Gastroesophageal sphincter (tissue), 4 donors: ENCODE data around the gene OAS1. TPM values are rescaled to one million over a fixed set of nuclear protein-coding genes. Genes with fewer than 3 reads are reported as not detected.

Experiments
- ATAC-seq: fragments of 150-250 bp; one replicate; pipeline ENCODE4 v1.9.1; 2016; ENCODE audit warnings: mild to moderate bottlenecking, moderate library complexity
- H3K27ac ChIP-seq, 4 donors: fragments of 200-600 bp; sonication (generic) in 3 of 4; 1 replicate in 3 of 4; 2 replicates in 1 of 4; pipeline ENCODE4 v1.5.1; 2016 to 2019
- H3K27me3 ChIP-seq: fragments of 200-600 bp; sonication (generic); one replicate; pipeline ENCODE4 v1.5.1; 2019
- H3K36me3 ChIP-seq, 2 donors: fragments of 200-600 bp; sonication (generic); one replicate each; pipeline ENCODE4 v1.5.1; 2019; ENCODE audit warnings: control low read depth in 1 of 2
- H3K4me1 ChIP-seq, 3 donors: fragments of 200-600 bp; sonication (generic); 1 replicate in 2 of 3; 2 replicates in 1 of 3; pipeline ENCODE4 v1.5.1; 2016 to 2019; ENCODE audit warnings: control low read depth in 2 of 3
- H3K4me3 ChIP-seq, 2 donors: fragments of 200-600 bp; sonication (generic); one replicate each; pipeline ENCODE4 v1.5.1; 2019; ENCODE audit warnings: mild to moderate bottlenecking in 1 of 2, moderate library complexity in 1 of 2
- H3K9me3 ChIP-seq, 3 donors: fragments of 200-600 bp; sonication (generic); one replicate each; pipeline ENCODE4 v1.5.1; 2017 to 2019; ENCODE audit warnings: control low read depth in 2 of 3
- EP300 ChIP-seq: sonication (generic); formaldehyde crosslinking; IDR thresholded peaks from one replicate; pipeline ENCODE4 v1.6.1; 2017; ENCODE audit warnings: antibody characterized with exemption, mild to moderate bottlenecking
- POLR2A ChIP-seq, 2 donors: fragments of 450-650 bp; IDR thresholded peaks; one replicate each; pipeline ENCODE4 v1.6.1; 2017; ENCODE audit warnings: antibody characterized with exemption in 2 of 2, mild to moderate bottlenecking in 2 of 2, moderate library complexity in 1 of 2
- POLR2AphosphoS5 ChIP-seq: sonication (generic); formaldehyde crosslinking; IDR thresholded peaks from one replicate; pipeline ENCODE4 v1.6.1; 2017; ENCODE audit warnings: antibody characterized with exemption
- WGBS, 2 donors: methylation state at CpG; one replicate each; pipeline ENCODE4 v1.1.5; 2018; ENCODE audit warnings: low coverage in 1 of 2; 5-methylcytosine and 5-hydroxymethylcytosine counted together
- total RNA-seq, 4 donors: library from RNA; depleted of rRNA; stranded (reverse); fragments of >200 nt; gene quantifications; one replicate each; pipeline ENCODE4 v1.1.0, GENCODE V29; 2016
- TF ChIP-seq, protein P1 (sequence below), 4 experiments: fragments of 200-600 bp in 2 of 4; fragments of 450-650 bp in 2 of 4; sonication (generic) in 1 of 4; IDR thresholded peaks; one replicate each; pipeline ENCODE4 v1.5.1; 2017 to 2019; ENCODE audit warnings: antibody characterized with exemption in 4 of 4, mild to moderate bottlenecking in 2 of 4, moderate library complexity in 2 of 4

OAS1 gene
- total RNA-seq, 4 donors from 2014 or later = 4.8 to 17.0 (median 7.6) TPM

DNA sequence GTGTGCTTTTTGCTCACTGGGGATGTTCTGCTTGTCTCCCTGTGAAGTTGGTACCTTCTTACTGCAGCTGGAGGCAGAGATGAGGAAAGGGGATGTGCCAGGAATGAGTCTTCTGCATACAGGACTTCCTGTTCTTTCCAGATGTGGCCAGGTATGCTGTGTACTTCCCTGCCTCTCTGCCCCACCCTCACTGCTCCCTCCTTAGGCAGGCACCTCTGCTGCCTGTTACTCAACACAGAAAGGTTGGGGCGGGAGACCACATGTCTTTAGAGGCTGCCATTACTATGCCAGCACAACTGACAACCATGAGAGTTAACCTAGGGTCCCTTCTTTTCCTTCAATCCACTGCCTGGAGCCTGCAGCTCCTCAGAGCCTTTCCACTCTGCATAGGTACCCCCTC is 29.5 kb downstream of the OAS1 start:
- ATAC-seq = no peak
- Histone ChIP-seq H3K27me3 (no peaks in the 10 kb centered on the region), H3K4me3 (no peak overlapping the region), H3K27ac (no peak overlapping the region), H3K36me3 (no peaks in the 10 kb centered on the region), H3K4me1 (peaks cover 3 to 19% (median 9%) of the 10 kb centered on the region in 3 donors), H3K9me3 (no peaks in the 10 kb centered on the region)
- TF ChIP-seq EP300 = no peak
- no peak for TF ChIP-seq POLR2AphosphoS5
- TF ChIP-seq, protein P1, sequence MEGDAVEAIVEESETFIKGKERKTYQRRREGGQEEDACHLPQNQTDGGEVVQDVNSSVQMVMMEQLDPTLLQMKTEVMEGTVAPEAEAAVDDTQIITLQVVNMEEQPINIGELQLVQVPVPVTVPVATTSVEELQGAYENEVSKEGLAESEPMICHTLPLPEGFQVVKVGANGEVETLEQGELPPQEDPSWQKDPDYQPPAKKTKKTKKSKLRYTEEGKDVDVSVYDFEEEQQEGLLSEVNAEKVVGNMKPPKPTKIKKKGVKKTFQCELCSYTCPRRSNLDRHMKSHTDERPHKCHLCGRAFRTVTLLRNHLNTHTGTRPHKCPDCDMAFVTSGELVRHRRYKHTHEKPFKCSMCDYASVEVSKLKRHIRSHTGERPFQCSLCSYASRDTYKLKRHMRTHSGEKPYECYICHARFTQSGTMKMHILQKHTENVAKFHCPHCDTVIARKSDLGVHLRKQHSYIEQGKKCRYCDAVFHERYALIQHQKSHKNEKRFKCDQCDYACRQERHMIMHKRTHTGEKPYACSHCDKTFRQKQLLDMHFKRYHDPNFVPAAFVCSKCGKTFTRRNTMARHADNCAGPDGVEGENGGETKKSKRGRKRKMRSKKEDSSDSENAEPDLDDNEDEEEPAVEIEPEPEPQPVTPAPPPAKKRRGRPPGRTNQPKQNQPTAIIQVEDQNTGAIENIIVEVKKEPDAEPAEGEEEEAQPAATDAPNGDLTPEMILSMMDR (IDR thresholded peaks at IDR 0.05) = no peak
- no peak for TF ChIP-seq POLR2A (IDR thresholded peaks at IDR 0.05)
- WGBS, 2 donors = 83% methylated on average over 1 of the region's 1 CpG; no CpG with 5 or more reads in 1 of the 2 donors

DNA sequence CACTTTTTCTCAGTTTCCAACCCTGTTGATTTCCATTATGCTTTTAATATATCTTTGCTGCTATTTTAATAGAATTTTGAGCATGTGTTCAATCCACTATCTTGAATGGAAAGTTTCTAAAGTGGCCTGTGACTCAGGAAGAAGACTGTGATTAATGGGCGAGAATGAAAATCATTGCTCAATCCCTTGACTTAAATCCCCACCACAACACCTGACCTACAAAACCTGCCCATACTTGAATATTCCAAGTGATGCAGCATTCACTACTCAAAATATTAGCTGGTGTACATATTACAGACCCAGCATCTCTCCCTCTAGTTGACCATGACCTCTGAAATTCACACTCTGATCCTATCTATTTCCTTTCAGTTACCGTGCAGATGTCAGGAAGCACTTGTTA is 30.2 kb downstream of the OAS1 start:
- Histone ChIP-seq H3K9me3 (no peaks in the 10 kb centered on the region), H3K4me1 (peaks cover 3 to 19% (median 9%) of the 10 kb centered on the region in 3 donors), H3K27ac (no peak overlapping the region), H3K27me3 (no peaks in the 10 kb centered on the region), H3K36me3 (peaks cover 0 to 4% of the 10 kb centered on the region in 2 donors), H3K4me3 (no peak overlapping the region)
- ATAC-seq = no peak
- WGBS, 2 donors = 62 to 92% methylated on average over 1 to 2 of the region's 2 CpGs
- no peak for TF ChIP-seq EP300
- TF ChIP-seq POLR2A (IDR thresholded peaks at IDR 0.05) = no peak
- TF ChIP-seq, protein P1 (IDR thresholded peaks at IDR 0.05) = no peak
- TF ChIP-seq POLR2AphosphoS5 = no peak

DNA sequence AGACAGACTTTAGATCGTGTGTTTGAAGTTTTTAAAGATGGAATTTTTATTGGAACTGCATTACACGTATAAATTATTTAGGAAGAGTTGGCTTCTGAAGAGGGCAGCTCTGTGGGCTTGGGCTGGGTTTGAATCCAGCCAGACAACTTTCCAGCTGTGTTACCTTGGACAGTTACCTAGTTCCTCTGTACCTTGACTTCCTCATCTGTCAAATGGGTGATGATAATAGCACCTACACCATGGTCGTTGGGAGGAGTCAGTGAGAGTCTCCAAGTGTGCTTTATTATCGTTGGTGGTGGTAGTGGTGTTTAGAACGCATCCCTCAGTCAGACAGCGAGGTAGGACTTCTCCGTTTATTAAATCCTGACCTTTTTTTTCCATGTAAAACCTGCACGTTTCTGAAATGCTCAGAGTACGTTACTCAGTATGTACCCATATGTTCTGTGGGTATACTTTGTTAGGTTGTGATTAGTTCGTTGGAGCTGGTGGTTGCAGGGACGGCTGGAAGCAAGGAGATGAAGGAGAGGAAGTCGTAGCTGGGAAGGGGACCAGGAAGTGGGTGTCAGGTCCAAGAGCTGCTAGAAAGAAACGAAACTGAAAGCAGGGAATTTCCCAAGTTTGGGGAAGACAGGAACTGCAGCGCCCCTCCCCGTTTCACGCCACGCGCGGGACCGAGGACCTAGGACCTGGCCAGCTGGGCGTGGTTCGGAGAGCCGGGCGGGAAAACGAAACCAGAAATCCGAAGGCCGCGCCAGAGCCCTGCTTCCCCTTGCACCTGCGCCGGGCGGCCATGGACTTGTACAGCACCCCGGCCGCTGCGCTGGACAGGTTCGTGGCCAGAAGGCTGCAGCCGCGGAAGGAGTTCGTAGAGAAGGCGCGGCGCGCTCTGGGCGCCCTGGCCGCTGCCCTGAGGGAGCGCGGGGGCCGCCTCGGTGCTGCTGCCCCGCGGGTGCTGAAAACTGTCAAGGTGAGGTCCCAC is 31.3 kb downstream of the OAS1 start, which contains the start of gene OAS3:
TSS of gene OAS3 (plus strand) at position 734 of the 979 bp plus-strand sequence. CDS start at position 791, 57 bp downstream.
- peak; percentile 73 for TF ChIP-seq POLR2AphosphoS5
- TF ChIP-seq EP300 = no peak
- TF ChIP-seq, protein P1 (IDR thresholded peaks at IDR 0.05) = peak in 1 of 4 experiments; percentile 28
- TF ChIP-seq POLR2A (IDR thresholded peaks at IDR 0.05) = no peak
- peaks cover 3 to 19% (median 9%) of the 10 kb centered on the region in 3 donors for H3K4me1 ChIP-seq
- H3K9me3 ChIP-seq = no peaks in the 10 kb centered on the region
- H3K27me3 ChIP-seq = no peaks in the 10 kb centered on the region
- WGBS, 2 donors = 10 to 21% methylated on average over 13 to 15 of the region's 50 CpGs
- peaks cover 0 to 8% of the 10 kb centered on the region in 2 donors for H3K36me3 ChIP-seq
- peak within 1 kb of the TSS; percentile 58 to 69 for H3K4me3 ChIP-seq
- H3K27ac ChIP-seq = peak within 1 kb of the TSS; percentile 1 to 82 (median 73)
- ATAC-seq = peak; percentile 93

DNA sequence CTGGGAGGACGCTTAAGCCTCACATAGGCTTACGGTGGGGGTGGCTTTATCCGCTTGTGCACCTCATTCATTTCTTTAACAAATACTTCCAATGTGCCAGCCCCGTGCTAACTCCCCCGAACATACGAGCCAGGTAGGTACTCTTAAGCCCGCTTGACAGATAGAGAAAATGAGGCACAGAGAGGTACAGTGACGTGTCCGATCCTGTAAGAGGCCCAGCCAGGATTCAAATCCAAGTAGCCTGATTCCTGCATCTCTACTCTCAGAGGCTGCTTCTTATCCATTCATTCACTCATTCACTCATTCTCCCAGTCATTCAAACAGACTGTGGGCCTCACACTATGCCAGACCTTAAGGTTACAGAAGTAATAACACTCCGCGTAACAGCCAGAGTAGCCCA is 32.0 kb downstream of the OAS1 start:
- TF ChIP-seq EP300 (no peak), POLR2A (IDR thresholded peaks at IDR 0.05) (no peak), POLR2AphosphoS5 (no peak)
- TF ChIP-seq, protein P1 (IDR thresholded peaks at IDR 0.05) = no peak
- Histone ChIP-seq H3K9me3 (no peaks in the 10 kb centered on the region), H3K4me3 (peak overlapping the region; percentile 58 to 69), H3K4me1 (peaks cover 3 to 19% (median 9%) of the 10 kb centered on the region in 3 donors), H3K27ac (peak overlapping the region; percentile 1 to 82 (median 73)), H3K36me3 (peaks cover 0 to 15% of the 10 kb centered on the region in 2 donors), H3K27me3 (no peaks in the 10 kb centered on the region)
- no peak for ATAC-seq
- WGBS, 2 donors = 21 to 59% methylated on average over 4 to 6 of the region's 11 CpGs
